H9 (cell line): ENCODE measurements around the gene TAF5L. TPM values are rescaled to one million over a fixed set of nuclear protein-coding genes. Genes with fewer than 3 reads are reported as not detected.

ENCODE experiments used
- DNase-seq: peaks from one replicate; pipeline ENCODE4 v3.0.0-alpha.2; 2017
- H2AFZ ChIP-seq: one replicate; pipeline ENCODE4 v1.6.1; 2013; ENCODE audit warnings: mild to moderate bottlenecking, low read length, control low read depth, moderate library complexity
- H2AK5ac ChIP-seq: 2 replicates; pipeline ENCODE4 v1.6.1; 2013; ENCODE audit warnings: low read length, control low read depth, mixed read lengths; ENCODE audit not compliant: insufficient read length
- H2BK120ac ChIP-seq: one replicate; pipeline ENCODE4 v1.6.1; 2013; ENCODE audit warnings: low read depth, mild to moderate bottlenecking, low read length, control low read depth, inconsistent platforms; ENCODE audit not compliant: poor library complexity, severe bottlenecking
- H2BK12ac ChIP-seq: 2 replicates; pipeline ENCODE4 v1.6.1; 2013; ENCODE audit warnings: low read length, control low read depth, mixed read lengths, low read depth; ENCODE audit not compliant: insufficient read length
- H2BK15ac ChIP-seq: 2 replicates; pipeline ENCODE4 v1.6.1; 2013; ENCODE audit warnings: low read depth, low read length, control low read depth
- H2BK20ac ChIP-seq: one replicate; pipeline ENCODE4 v1.6.1; 2013; ENCODE audit warnings: low read depth, mild to moderate bottlenecking, low read length, control low read depth, inconsistent platforms; ENCODE audit not compliant: poor library complexity, severe bottlenecking
- H2BK5ac ChIP-seq: 2 replicates; pipeline ENCODE4 v1.6.1; 2013; ENCODE audit warnings: low read length, control low read depth, mixed read lengths; ENCODE audit not compliant: insufficient read length
- H3K14ac ChIP-seq: 2 replicates; pipeline ENCODE4 v1.6.1; 2013; ENCODE audit warnings: low read length, control low read depth; ENCODE audit not compliant: insufficient read depth
- H3K18ac ChIP-seq: 2 replicates; pipeline ENCODE4 v1.6.1; 2013; ENCODE audit warnings: low read depth, mild to moderate bottlenecking, mixed read lengths, low read length, control low read depth; ENCODE audit not compliant: insufficient read length
- H3K23ac ChIP-seq: 2 replicates; pipeline ENCODE4 v1.6.1; 2013; ENCODE audit warnings: low read length, control low read depth, mixed read lengths, low read depth; ENCODE audit not compliant: insufficient read length
- H3K23me2 ChIP-seq: 2 replicates; pipeline ENCODE4 v1.6.1; 2013; ENCODE audit warnings: low read depth, mild to moderate bottlenecking, mixed read lengths, low read length, control low read depth; ENCODE audit not compliant: insufficient read length, poor library complexity, severe bottlenecking
- H3K27ac ChIP-seq: 2 replicates; pipeline ENCODE4 v1.5.1; 2013; ENCODE audit warnings: low read length, control low read depth, mixed read lengths, low read depth; ENCODE audit not compliant: insufficient read length
- H3K27me3 ChIP-seq: 2 replicates; pipeline ENCODE4 v1.6.1; 2013; ENCODE audit warnings: low read length, control low read depth, inconsistent platforms; ENCODE audit not compliant: insufficient read depth
- H3K4ac ChIP-seq: 2 replicates; pipeline ENCODE4 v1.6.1; 2013; ENCODE audit warnings: low read depth, mild to moderate bottlenecking, control low read depth, inconsistent platforms, low read length, moderate library complexity
- H3K4me1 ChIP-seq: 2 replicates; pipeline ENCODE4 v1.6.1; 2013; ENCODE audit warnings: low read length, control low read depth, inconsistent platforms; ENCODE audit not compliant: insufficient read depth
- H3K4me2 ChIP-seq: 2 replicates; pipeline ENCODE4 v1.6.1; 2013; ENCODE audit warnings: low read length, control low read depth, mixed read lengths; ENCODE audit not compliant: insufficient read length, insufficient read depth
- H3K56ac ChIP-seq: 2 replicates; pipeline ENCODE4 v1.6.1; 2013; ENCODE audit warnings: low read depth, mild to moderate bottlenecking, mixed read lengths, low read length, control low read depth; ENCODE audit not compliant: insufficient read length
- H3K79me1 ChIP-seq: 2 replicates; pipeline ENCODE4 v1.6.1; 2013; ENCODE audit warnings: low read depth, mild to moderate bottlenecking, moderate library complexity, low read length, control low read depth, inconsistent platforms; ENCODE audit not compliant: insufficient read depth, poor library complexity, severe bottlenecking
- H3K79me2 ChIP-seq: 2 replicates; pipeline ENCODE4 v1.6.1; 2013; ENCODE audit warnings: low read length, control low read depth, inconsistent platforms; ENCODE audit not compliant: insufficient read depth
- H3K9ac ChIP-seq: 2 replicates; pipeline ENCODE4 v1.6.1; 2013; ENCODE audit warnings: low read length, control low read depth, mixed read lengths; ENCODE audit not compliant: insufficient read length; ENCODE audit errors: extremely low read depth
- H3K9me3 ChIP-seq: one replicate; pipeline ENCODE4 v1.6.1; 2013; ENCODE audit warnings: low read depth, low read length, inconsistent platforms; ENCODE audit not compliant: control insufficient read depth
- H3T11ph ChIP-seq: one replicate; pipeline ENCODE4 v1.6.1; 2013; ENCODE audit warnings: mild to moderate bottlenecking, low read length, control low read depth, inconsistent platforms
- H4K20me1 ChIP-seq: one replicate; pipeline ENCODE4 v1.6.1; 2013; ENCODE audit not compliant: control insufficient read depth, insufficient read length, insufficient read depth
- H4K5ac ChIP-seq: 2 replicates; pipeline ENCODE4 v1.6.1; 2013; ENCODE audit warnings: low read depth, mild to moderate bottlenecking, mixed read lengths, low read length, control low read depth; ENCODE audit not compliant: insufficient read length
- H4K8ac ChIP-seq: replicated peaks from 2 replicates; pipeline ENCODE4 v1.6.1; 2013; ENCODE audit warnings: low read length, control low read depth, mixed read lengths, low read depth; ENCODE audit not compliant: insufficient read length
- H4K91ac ChIP-seq: 2 replicates; pipeline ENCODE4 v1.6.1; 2013; ENCODE audit warnings: low read depth, mild to moderate bottlenecking, moderate library complexity, mixed read lengths, low read length, control low read depth; ENCODE audit not compliant: insufficient read length
- H3K27ac Mint-ChIP-seq, 3 experiments: 2 replicates in 2 of 3; 3 replicates in 1 of 3; pipeline ENCODE4 v1.8.0; 2020 to 2021; ENCODE audit warnings: mixed read lengths in 3 of 3, mild to moderate bottlenecking in 1 of 3, moderate library complexity in 1 of 3
- H3K27me3 Mint-ChIP-seq: 2 replicates; pipeline ENCODE4 v1.8.0; 2021; ENCODE audit warnings: low read depth, mild to moderate bottlenecking, moderate library complexity, mixed read lengths
- H3K36me3 Mint-ChIP-seq, 3 experiments: 2 replicates in 2 of 3; 3 replicates in 1 of 3; pipeline ENCODE4 v1.8.0; 2020 to 2021; ENCODE audit warnings: low read depth in 3 of 3, mixed read lengths in 3 of 3; ENCODE audit not compliant: insufficient read depth in 1 of 3
- H3K4me1 Mint-ChIP-seq, 2 experiments: 2 replicates each; pipeline ENCODE4 v1.8.0; 2020; ENCODE audit warnings: mixed read lengths in 2 of 2
- H3K4me3 Mint-ChIP-seq, 2 experiments: 2 replicates in 1 of 2; 3 replicates in 1 of 2; pipeline ENCODE4 v1.8.0; 2020 to 2021; ENCODE audit warnings: mild to moderate bottlenecking in 2 of 2, mixed read lengths in 2 of 2, moderate library complexity in 1 of 2
- H3K9me3 Mint-ChIP-seq, 2 experiments: 2 replicates in 1 of 2; 3 replicates in 1 of 2; pipeline ENCODE4 v1.8.0; 2020; ENCODE audit warnings: mild to moderate bottlenecking in 2 of 2, mixed read lengths in 2 of 2, moderate library complexity in 1 of 2
- CTCF ChIP-seq: fragments of 200-600 bp; sonication (generic); conservative IDR thresholded peaks from 3 replicates; pipeline ENCODE4 v1.8.0; 2021; ENCODE audit warnings: antibody characterized with exemption, mild to moderate bottlenecking
- WGBS: extraction: QIAGEN DNeasy Blood & Tissue Kit; methylation state at CpG from one replicate; pipeline ENCODE4 v1.1.7; 2013; ENCODE audit warnings: missing lambda C conversion rate, low lambda C conversion rate, mixed read lengths; ENCODE audit not compliant: insufficient read length; ENCODE audit errors: extremely low coverage; 5-methylcytosine and 5-hydroxymethylcytosine counted together
- total RNA-seq: library from RNA; stranded (reverse); gene quantifications from 2 replicates; pipeline ENCODE4 v1.2.1, GENCODE V29; 2021

The TAF5L gene
- total RNA-seq, 1 experiment from 2014 or later: 30.3 TPM

GRCh38 chr1:229629261-229629660 is 3.3 kb upstream of the TAF5L start:
- Histone ChIP-seq H2BK5ac (no peak overlapping the region), H3K18ac (no peak overlapping the region), H2BK12ac (no peak overlapping the region), H4K8ac (no peak overlapping the region), H3K4me2 (no peak overlapping the region), H3K23me2 (peaks cover 10% of the 10 kb centered on the region), H4K91ac (no peak overlapping the region), H3K9ac (no peak overlapping the region), H3K79me2 (peaks cover 44% of the 10 kb centered on the region), H3K27me3 (no peaks in the 10 kb centered on the region), H3K23ac (no peak overlapping the region), H3K27ac (no peak overlapping the region), H4K5ac (no peak overlapping the region), H2BK120ac (no peak overlapping the region), H3K9me3 (no peaks in the 10 kb centered on the region), H3K79me1 (no peaks in the 10 kb centered on the region), H4K20me1 (no peaks in the 10 kb centered on the region), H3K14ac (no peak overlapping the region), H2AK5ac (no peak overlapping the region), H3K56ac (no peak overlapping the region), H3K4ac (no peak overlapping the region), H3T11ph (no peak overlapping the region), H2BK15ac (no peak overlapping the region), H2BK20ac (no peak overlapping the region), H2AFZ (no peak overlapping the region), H3K4me1 (peaks cover 2% of the 10 kb centered on the region; the same call in 1 of the 2 replicates)
- no peaks in the 10 kb centered on the region for H3K9me3 Mint-ChIP-seq
- no peak overlapping the region for H3K4me3 Mint-ChIP-seq
- peaks cover 15 to 22% of the 10 kb centered on the region in 2 experiments for H3K4me1 Mint-ChIP-seq
- H3K27ac Mint-ChIP-seq: no peak overlapping the region
- no peak for DNase-seq
- no CpG with 5 or more reads among the region's 2 CpGs for WGBS
- H3K36me3 Mint-ChIP-seq: peaks cover 9 to 43% (median 28%) of the 10 kb centered on the region in 3 experiments
- TF ChIP-seq CTCF: no peak
- no peaks in the 10 kb centered on the region for H3K27me3 Mint-ChIP-seq
